Neural cell (in vitro differentiated cells): ENCODE results near the gene MYO18A. TPM values are rescaled to one million over a fixed set of nuclear protein-coding genes. Genes with fewer than 3 reads are reported as not detected.

Experiments used
- H2AFZ ChIP-seq: fragments of 200-600, 300-800 bp; sonication (generic), shearing (Covaris generic); 2 replicates; pipeline ENCODE4 v1.6.0; 2014; ENCODE audit warnings: low read depth, mild to moderate bottlenecking, antibody characterized with exemption, low read length, moderate library complexity
- H3F3A ChIP-seq: fragments of 200-600 bp; shearing (Covaris generic); 2 replicates; pipeline ENCODE4 v1.6.1; 2016; ENCODE audit warnings: mild to moderate bottlenecking, moderate library complexity, mixed read lengths, antibody characterized with exemption, low read length; ENCODE audit not compliant: insufficient read depth, poor library complexity, severe bottlenecking
- H3K27ac ChIP-seq: fragments of 200-600, 300-800 bp; sonication (generic), shearing (Covaris generic); 2 replicates; pipeline ENCODE4 v1.5.1; 2014; ENCODE audit warnings: mild to moderate bottlenecking, low read length, moderate library complexity
- H3K27me3 ChIP-seq: fragments of 300-800, 200-600 bp; sonication (generic), shearing (Covaris generic); 2 replicates; pipeline ENCODE4 v1.6.0; 2014; ENCODE audit warnings: mild to moderate bottlenecking, low read depth, low read length, moderate library complexity; ENCODE audit not compliant: insufficient read depth
- H3K36me3 ChIP-seq: fragments of 300-800, 200-600 bp; sonication (generic), shearing (Covaris generic); 2 replicates; pipeline ENCODE4 v1.5.1; 2014; ENCODE audit warnings: mild to moderate bottlenecking, antibody characterized with exemption, low read length, moderate library complexity; ENCODE audit not compliant: insufficient read depth
- H3K4me2 ChIP-seq: fragments of 300-800, 200-600 bp; sonication (generic), shearing (Covaris generic); 2 replicates; pipeline ENCODE4 v1.6.0; 2014; ENCODE audit warnings: mild to moderate bottlenecking, low read length
- H3K4me3 ChIP-seq: fragments of 300-800, 200-600 bp; sonication (generic), shearing (Covaris generic); 2 replicates; pipeline ENCODE4 v1.5.1; 2014; ENCODE audit warnings: mild to moderate bottlenecking, low read length, moderate library complexity
- H3K79me2 ChIP-seq: fragments of 200-600 bp; shearing (Covaris generic); replicated peaks from 2 replicates; pipeline ENCODE4 v1.6.0; 2014; ENCODE audit warnings: mild to moderate bottlenecking, low read length, moderate library complexity; ENCODE audit not compliant: insufficient read depth
- H3K9ac ChIP-seq: fragments of 300-800, 200-600 bp; sonication (generic), shearing (Covaris generic); 2 replicates; pipeline ENCODE4 v1.6.1; 2016; ENCODE audit warnings: mild to moderate bottlenecking, low read length, mixed read lengths
- H3K9me2 ChIP-seq: fragments of 200-600 bp; shearing (Covaris generic); 2 replicates; pipeline ENCODE4 v1.6.1; 2016; ENCODE audit warnings: mild to moderate bottlenecking, low read length, mixed read lengths; ENCODE audit not compliant: insufficient read depth
- H3K9me3 ChIP-seq: fragments of 200-600, 300-800 bp; sonication (generic), shearing (Covaris generic); 2 replicates; pipeline ENCODE4 v1.6.1; 2016; ENCODE audit warnings: mild to moderate bottlenecking, mixed run types, low read length, moderate library complexity, mixed read lengths
- H4K20me1 ChIP-seq: fragments of 200-600 bp; shearing (Covaris generic); 2 replicates; pipeline ENCODE4 v1.6.1; 2016; ENCODE audit warnings: mild to moderate bottlenecking, mixed run types; ENCODE audit not compliant: insufficient read depth
- EP300 ChIP-seq: fragments of 450-650 bp; conservative IDR thresholded peaks from 2 replicates; pipeline ENCODE4 v1.6.1; 2014; ENCODE audit warnings: antibody characterized with exemption, mild to moderate bottlenecking, moderate library complexity; ENCODE audit not compliant: poor library complexity, severe bottlenecking
- EZH2 ChIP-seq: fragments of 200-600, 300-800 bp; shearing (Covaris generic), sonication (generic); IDR thresholded peaks from 2 replicates; pipeline ENCODE4 v1.6.1; 2014; ENCODE audit warnings: antibody characterized with exemption, low read length, borderline replicate concordance, mild to moderate bottlenecking; ENCODE audit not compliant: insufficient read depth, poor library complexity, severe bottlenecking
- MXI1 ChIP-seq: fragments of 450-650 bp; conservative IDR thresholded peaks from 2 replicates; pipeline ENCODE4 v1.6.1; 2014; ENCODE audit warnings: antibody characterized with exemption, mild to moderate bottlenecking; ENCODE audit not compliant: poor library complexity, severe bottlenecking
- POLR2AphosphoS5 ChIP-seq: IDR thresholded peaks from 2 replicates; pipeline ENCODE4 v1.6.1; 2012
- RAD21 ChIP-seq: fragments of 450-650 bp; conservative IDR thresholded peaks from 2 replicates; pipeline ENCODE4 v1.6.1; 2014; ENCODE audit warnings: antibody characterized with exemption, mild to moderate bottlenecking, moderate library complexity
- SMC3 ChIP-seq: fragments of 450-650 bp; conservative IDR thresholded peaks from 2 replicates; pipeline ENCODE4 v1.6.1; 2014; ENCODE audit warnings: antibody characterized with exemption, mild to moderate bottlenecking, moderate library complexity; ENCODE audit not compliant: poor library complexity
- TAF1 ChIP-seq: IDR thresholded peaks from 2 replicates; pipeline ENCODE4 v1.6.1; 2012; ENCODE audit warnings: low read depth
- polyA plus RNA-seq: library from polyadenylated mRNA; depleted of rRNA; stranded (reverse); fragments of >200 nt; gene quantifications from 2 replicates; pipeline ENCODE4 v1.2.3, GENCODE V29; 2014
- TF ChIP-seq, protein P1 (sequence below): IDR thresholded peaks from 2 replicates; pipeline ENCODE4 v1.6.1; 2012; ENCODE audit warnings: borderline replicate concordance
- TF ChIP-seq, protein P2 (sequence below): fragments of 450-650 bp; IDR thresholded peaks from 2 replicates; pipeline ENCODE4 v1.5.1; 2014; ENCODE audit warnings: antibody characterized with exemption, mild to moderate bottlenecking, moderate library complexity; ENCODE audit not compliant: poor library complexity, severe bottlenecking

MYO18A gene
- polyA plus RNA-seq, 1 donor from 2014 or later, result 21.6 TPM

DNA sequence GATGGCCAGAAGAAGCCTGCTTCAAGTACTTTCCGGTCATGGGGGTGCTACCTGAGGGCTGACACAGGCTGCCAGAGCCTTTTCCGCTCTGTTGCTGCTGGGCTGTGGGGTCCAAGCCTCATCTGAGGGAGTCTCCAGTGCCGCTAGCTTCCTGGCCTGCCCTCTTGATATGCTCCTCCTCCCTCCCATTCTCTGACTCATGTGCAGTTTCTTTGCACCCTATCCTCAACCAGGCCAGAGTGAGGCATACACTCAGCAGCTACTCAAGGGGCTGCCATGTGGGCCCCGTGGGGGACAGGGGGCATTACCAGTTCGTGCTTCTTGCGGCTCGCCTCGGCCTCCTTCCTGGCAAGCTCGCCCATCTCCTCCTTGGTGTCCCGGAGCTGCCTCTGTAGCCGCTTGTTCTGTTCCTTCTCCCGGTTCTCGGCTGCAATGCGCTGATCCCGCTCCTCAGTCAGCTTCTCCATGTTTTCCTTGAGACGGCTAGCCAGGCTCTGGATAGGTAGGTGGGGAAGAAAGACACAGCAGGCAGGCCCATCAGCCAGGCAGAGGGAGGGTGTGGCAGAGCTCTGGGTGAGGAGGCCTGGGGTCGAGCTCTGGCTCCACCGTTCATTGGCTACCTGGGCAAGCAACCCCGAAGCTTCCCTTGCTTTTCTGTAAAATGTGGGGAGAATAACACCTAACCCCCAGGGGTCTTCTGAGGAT is 93.4 kb downstream of the MYO18A start:
- Histone ChIP-seq H3K27me3 (no peaks in the 10 kb centered on the region), H4K20me1 (no peaks in the 10 kb centered on the region), H3K9me2 (no peaks in the 10 kb centered on the region), H2AFZ (no peak overlapping the region), H3F3A (no peaks in the 10 kb centered on the region), H3K27ac (no peak overlapping the region), H3K4me3 (no peak overlapping the region), H3K9me3 (no peaks in the 10 kb centered on the region), H3K4me2 (no peak overlapping the region), H3K79me2 (no peaks in the 10 kb centered on the region), H3K9ac (no peak overlapping the region), H3K36me3 (no peaks in the 10 kb centered on the region)
- TF ChIP-seq MXI1 (no peak), POLR2AphosphoS5 (no peak), EZH2 (no peak), SMC3 (no peak), RAD21 (no peak), EP300 (no peak)
- TF ChIP-seq, protein P1, sequence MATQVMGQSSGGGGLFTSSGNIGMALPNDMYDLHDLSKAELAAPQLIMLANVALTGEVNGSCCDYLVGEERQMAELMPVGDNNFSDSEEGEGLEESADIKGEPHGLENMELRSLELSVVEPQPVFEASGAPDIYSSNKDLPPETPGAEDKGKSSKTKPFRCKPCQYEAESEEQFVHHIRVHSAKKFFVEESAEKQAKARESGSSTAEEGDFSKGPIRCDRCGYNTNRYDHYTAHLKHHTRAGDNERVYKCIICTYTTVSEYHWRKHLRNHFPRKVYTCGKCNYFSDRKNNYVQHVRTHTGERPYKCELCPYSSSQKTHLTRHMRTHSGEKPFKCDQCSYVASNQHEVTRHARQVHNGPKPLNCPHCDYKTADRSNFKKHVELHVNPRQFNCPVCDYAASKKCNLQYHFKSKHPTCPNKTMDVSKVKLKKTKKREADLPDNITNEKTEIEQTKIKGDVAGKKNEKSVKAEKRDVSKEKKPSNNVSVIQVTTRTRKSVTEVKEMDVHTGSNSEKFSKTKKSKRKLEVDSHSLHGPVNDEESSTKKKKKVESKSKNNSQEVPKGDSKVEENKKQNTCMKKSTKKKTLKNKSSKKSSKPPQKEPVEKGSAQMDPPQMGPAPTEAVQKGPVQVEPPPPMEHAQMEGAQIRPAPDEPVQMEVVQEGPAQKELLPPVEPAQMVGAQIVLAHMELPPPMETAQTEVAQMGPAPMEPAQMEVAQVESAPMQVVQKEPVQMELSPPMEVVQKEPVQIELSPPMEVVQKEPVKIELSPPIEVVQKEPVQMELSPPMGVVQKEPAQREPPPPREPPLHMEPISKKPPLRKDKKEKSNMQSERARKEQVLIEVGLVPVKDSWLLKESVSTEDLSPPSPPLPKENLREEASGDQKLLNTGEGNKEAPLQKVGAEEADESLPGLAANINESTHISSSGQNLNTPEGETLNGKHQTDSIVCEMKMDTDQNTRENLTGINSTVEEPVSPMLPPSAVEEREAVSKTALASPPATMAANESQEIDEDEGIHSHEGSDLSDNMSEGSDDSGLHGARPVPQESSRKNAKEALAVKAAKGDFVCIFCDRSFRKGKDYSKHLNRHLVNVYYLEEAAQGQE, result no peak
- TF ChIP-seq, protein P2, sequence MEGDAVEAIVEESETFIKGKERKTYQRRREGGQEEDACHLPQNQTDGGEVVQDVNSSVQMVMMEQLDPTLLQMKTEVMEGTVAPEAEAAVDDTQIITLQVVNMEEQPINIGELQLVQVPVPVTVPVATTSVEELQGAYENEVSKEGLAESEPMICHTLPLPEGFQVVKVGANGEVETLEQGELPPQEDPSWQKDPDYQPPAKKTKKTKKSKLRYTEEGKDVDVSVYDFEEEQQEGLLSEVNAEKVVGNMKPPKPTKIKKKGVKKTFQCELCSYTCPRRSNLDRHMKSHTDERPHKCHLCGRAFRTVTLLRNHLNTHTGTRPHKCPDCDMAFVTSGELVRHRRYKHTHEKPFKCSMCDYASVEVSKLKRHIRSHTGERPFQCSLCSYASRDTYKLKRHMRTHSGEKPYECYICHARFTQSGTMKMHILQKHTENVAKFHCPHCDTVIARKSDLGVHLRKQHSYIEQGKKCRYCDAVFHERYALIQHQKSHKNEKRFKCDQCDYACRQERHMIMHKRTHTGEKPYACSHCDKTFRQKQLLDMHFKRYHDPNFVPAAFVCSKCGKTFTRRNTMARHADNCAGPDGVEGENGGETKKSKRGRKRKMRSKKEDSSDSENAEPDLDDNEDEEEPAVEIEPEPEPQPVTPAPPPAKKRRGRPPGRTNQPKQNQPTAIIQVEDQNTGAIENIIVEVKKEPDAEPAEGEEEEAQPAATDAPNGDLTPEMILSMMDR, result no peak

DNA sequence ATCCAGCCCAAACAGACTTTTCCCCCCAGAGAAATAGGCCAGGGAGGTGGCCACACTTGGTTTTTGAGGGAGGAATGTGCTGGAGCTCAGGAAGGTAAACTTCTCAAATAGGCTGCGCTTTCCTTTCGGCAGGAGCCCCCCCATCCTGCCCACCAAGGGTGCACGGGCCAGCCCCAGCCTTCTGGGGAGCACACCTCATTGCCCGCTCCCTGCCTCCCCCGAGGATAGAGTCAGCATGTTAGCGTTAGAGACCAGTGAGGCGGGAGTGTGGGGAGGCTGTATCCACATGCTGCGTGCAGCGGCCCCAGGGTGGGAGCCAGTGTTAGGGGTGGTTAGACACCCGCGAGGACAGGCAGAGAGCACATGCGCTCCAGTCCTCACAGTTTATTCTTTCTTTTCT is 95.0 kb downstream of the MYO18A start:
- H3K27me3 ChIP-seq, result no peaks in the 10 kb centered on the region
- H2AFZ ChIP-seq, result no peak overlapping the region
- TF ChIP-seq POLR2AphosphoS5, result no peak
- TF ChIP-seq RAD21, result no peak
- TF ChIP-seq SMC3, result no peak
- TF ChIP-seq, protein P2, result no peak
- TF ChIP-seq EP300, result no peak
- TF ChIP-seq TAF1, result no peak
- TF ChIP-seq, protein P1, result no peak
- no peak for TF ChIP-seq EZH2
- TF ChIP-seq MXI1, result no peak
- H3K36me3 ChIP-seq, result no peaks in the 10 kb centered on the region
- peak overlapping the region; percentile 6 for H3K9ac ChIP-seq
- no peak overlapping the region for H3K4me2 ChIP-seq
- no peak overlapping the region for H3K27ac ChIP-seq
- H3K4me3 ChIP-seq, result no peak overlapping the region
- no peaks in the 10 kb centered on the region for H3F3A ChIP-seq
- H4K20me1 ChIP-seq, result no peaks in the 10 kb centered on the region
- no peaks in the 10 kb centered on the region for H3K79me2 ChIP-seq
- no peaks in the 10 kb centered on the region for H3K9me3 ChIP-seq
- no peaks in the 10 kb centered on the region for H3K9me2 ChIP-seq
